ENCODE data around the gene AADAC.

GRCh38 chr3:151774235-151774634, 39.7 kb upstream of the AADAC start:
- TF ChIP-seq CTCF (conservative IDR thresholded peaks at IDR 0.05; ENCODE audit: low read depth, low read length): no peak
- TF ChIP-seq EZH2 (IDR thresholded peaks at IDR 0.05; ENCODE audit: borderline replicate concordance, low read depth, low read length, poor library complexity, severe bottlenecking): no peak
